ENCODE data around the gene DHX38. TPM values are rescaled to one million over a fixed set of nuclear protein-coding genes. Genes with fewer than 3 reads are reported as not detected.
A peak's percentile ranks its signal among the peaks of the same experiment; 100 is the strongest.

Gene DHX38
- total RNA-seq, result 100 to 1,000 TPM in 1 of 4 donors, 10 to 100 TPM in 3; 74.1 to 111 (median 81.0) TPM

GRCh38 chr16:72093448-72094265, at the start of gene DHX38, which contains the start of gene TXNL4B:
Gene DHX38, plus strand, starts transcription at chr16:72093847. Its CDS starts 2,311 bp downstream, at chr16:72096158.
Gene TXNL4B, minus strand, starts transcription at chr16:72093620. Its CDS starts 2,871 bp downstream, at chr16:72090749.
- H3K4me1 ChIP-seq, result peaks cover 0 to 51% (median 22%) of the 10 kb centered on the region in 4 donors
- H3K27ac ChIP-seq, result peak within 1 kb of the TSS; percentile 81 to 95 (median 90)
- peaks cover 0 to 54% (median 12%) of the 10 kb centered on the region in 3 donors for H3K36me3 ChIP-seq
- DNase-seq (ENCODE audit: low spot score in 2 of 2), result peak; percentile 85 to 93
- H3K9me3 ChIP-seq, result no peaks in the 10 kb centered on the region
- 0 to 1% methylated on average over 36 to 38 of the region's 43 CpGs for WGBS, 2 donors
- no peaks in the 10 kb centered on the region for H3K27me3 ChIP-seq
- peak; percentile 90 to 92 for TF ChIP-seq EP300 (IDR thresholded peaks at IDR 0.05)
- TF ChIP-seq CTCF (IDR thresholded peaks at IDR 0.05), result peak in 1 of 5 experiments; percentile 31
- TF ChIP-seq POLR2A (IDR thresholded peaks at IDR 0.05), result peak; percentile 60 to 85
- peak within 1 kb of the TSS; percentile 81 to 97 (median 85) for H3K4me3 ChIP-seq

GRCh38 chr16:72044296-72044695, 49.4 kb upstream of the DHX38 start:
- no peaks in the 10 kb centered on the region for H3K27me3 ChIP-seq
- H3K4me3 ChIP-seq, result no peak overlapping the region
- no peak for DNase-seq (ENCODE audit: low spot score in 2 of 2)
- TF ChIP-seq POLR2A (IDR thresholded peaks at IDR 0.05), result no peak
- TF ChIP-seq EP300 (IDR thresholded peaks at IDR 0.05), result no peak
- TF ChIP-seq CTCF (IDR thresholded peaks at IDR 0.05), result no peak
- H3K36me3 ChIP-seq, result peaks cover 3 to 49% (median 15%) of the 10 kb centered on the region in 3 donors
- H3K9me3 ChIP-seq, result peaks cover 0 to under 1% (median 0%) of the 10 kb centered on the region in 4 donors
- 58 to 80% methylated on average over 6 of the region's 6 CpGs for WGBS, 2 donors
- H3K4me1 ChIP-seq, result no peaks in the 10 kb centered on the region
- H3K27ac ChIP-seq, result no peak overlapping the region

GRCh38 chr16:72044825-72045359, 48.8 kb upstream of the DHX38 start:
- Histone ChIP-seq H3K36me3 (peaks cover 3 to 44% (median 15%) of the 10 kb centered on the region in 3 donors), H3K4me3 (no peak overlapping the region), H3K27ac (no peak overlapping the region), H3K4me1 (no peaks in the 10 kb centered on the region), H3K27me3 (no peaks in the 10 kb centered on the region), H3K9me3 (peaks cover 0 to 6% (median 0%) of the 10 kb centered on the region in 4 donors)
- 81 to 93% methylated on average over 2 of the region's 2 CpGs for WGBS, 2 donors
- no peak for DNase-seq (ENCODE audit: low spot score in 2 of 2)
- TF ChIP-seq EP300 (IDR thresholded peaks at IDR 0.05) (no peak), CTCF (IDR thresholded peaks at IDR 0.05) (no peak), POLR2A (IDR thresholded peaks at IDR 0.05) (no peak)

- H3K4me1 ChIP-seq, result no peaks in the 10 kb centered on the region
- H3K36me3 ChIP-seq, result peaks cover 0 to 16% (median 0%) of the 10 kb centered on the region in 3 donors
- no peak overlapping the region for H3K27ac ChIP-seq
- H3K9me3 ChIP-seq, result peaks cover 0 to 8% (median 0%) of the 10 kb centered on the region in 4 donors
- no peak overlapping the region for H3K4me3 ChIP-seq
- no peak for TF ChIP-seq POLR2A (IDR thresholded peaks at IDR 0.05)
- no peak for TF ChIP-seq EP300 (IDR thresholded peaks at IDR 0.05)
- TF ChIP-seq CTCF (IDR thresholded peaks at IDR 0.05), result no peak
- H3K27me3 ChIP-seq, result no peaks in the 10 kb centered on the region
- no peak for DNase-seq (ENCODE audit: low spot score in 2 of 2)
Measured at GRCh38 chr16:72049110-72049509, 44.5 kb upstream of the DHX38 start.
